Heart left ventricle (tissue), 16 donors: Measurements from ENCODE around the gene SLC29A3. TPM values are rescaled to one million over a fixed set of nuclear protein-coding genes. Genes with fewer than 3 reads are reported as not detected.

Experiments used
- ATAC-seq, 4 donors: fragments of 200-7000 bp; cut with Tn5 transposase; one replicate each; pipeline ENCODE4 v1.9.1; 2020 to 2022; ENCODE audit warnings: moderate library complexity in 4 of 4, mild to moderate bottlenecking in 3 of 4, moderate number of reproducible peaks in 1 of 4
- DNase-seq, 5 donors: peaks; one replicate each; pipeline ENCODE4 v3.0.0-alpha.2; 2020
- H3K27ac ChIP-seq, 12 donors: fragments of 200-600 bp; sonication (generic) in 4 of 12; one replicate each; pipeline versions ENCODE4 v1.5.0 to v1.8.0; 2016 to 2022; ENCODE audit warnings: mild to moderate bottlenecking in 2 of 12
- H3K27me3 ChIP-seq, 9 donors: fragments of 200-600 bp; sonication (generic) in 2 of 9; one replicate each; pipeline versions ENCODE4 v1.5.1 to v1.8.0; 2016 to 2022; ENCODE audit warnings: mild to moderate bottlenecking in 3 of 9
- H3K36me3 ChIP-seq, 9 donors: fragments of 200-600 bp; sonication (generic) in 2 of 9; one replicate each; pipeline versions ENCODE4 v1.5.0 to v1.8.0; 2018 to 2022; ENCODE audit warnings: mild to moderate bottlenecking in 2 of 9
- H3K4me1 ChIP-seq, 12 donors: fragments of 200-600 bp; sonication (generic) in 4 of 12; one replicate each; pipeline versions ENCODE4 v1.5.0 to v1.8.0; 2016 to 2022; ENCODE audit warnings: mild to moderate bottlenecking in 3 of 12
- H3K4me3 ChIP-seq, 12 donors: fragments of 200-600 bp; sonication (generic) in 4 of 12; one replicate each; pipeline versions ENCODE4 v1.5.0 to v1.8.0; 2017 to 2022; ENCODE audit warnings: mild to moderate bottlenecking in 9 of 12, moderate library complexity in 4 of 12
- H3K9me3 ChIP-seq, 12 donors: fragments of 200-600 bp; sonication (generic) in 4 of 12; one replicate each; pipeline versions ENCODE4 v1.5.0 to v1.8.0; 2016 to 2022; ENCODE audit warnings: mild to moderate bottlenecking in 1 of 12
- POLR2A ChIP-seq, 2 donors: fragments of 450-650 bp; IDR thresholded peaks; one replicate each; pipeline ENCODE4 v1.6.1; 2017; ENCODE audit warnings: antibody characterized with exemption in 2 of 2, mild to moderate bottlenecking in 2 of 2, moderate library complexity in 2 of 2
- WGBS, 4 donors: extraction: QIAGEN DNeasy Blood & Tissue Kit in 2 of 4; methylation state at CpG; one replicate each; pipeline versions ENCODE4 v1.1.5 to v1.1.7; 2013 to 2018; 5-methylcytosine and 5-hydroxymethylcytosine counted together
- intact Hi-C, 10 donors: fragments of 100-400 bp; cut with DNase I; formaldehyde crosslinking; loops; one replicate each; pipeline versions ENCODE4 v1.11.1 to v1.14.2; 2022
- polyA plus RNA-seq, 2 donors: library from polyadenylated mRNA; stranded (reverse); fragments of 200-250 nt; gene quantifications; one replicate each; pipeline ENCODE4 v1.2.3, GENCODE V29; 2013
- total RNA-seq, 9 donors: library from RNA; depleted of rRNA in 2 of 9; stranded (reverse); fragments of >200 nt in 2 of 9; fragmentation: NEBNext Ultra II Directional in 3 of 9; extraction: Animal tissue kit (Norgen Biotek cat#: 25700) in 3 of 9; gene quantifications; one replicate each; pipeline versions ENCODE4 v1.1.0 to v1.2.4, GENCODE V29; 2016 to 2023
- TF ChIP-seq, protein P1 (sequence below), 12 donors: fragments of 200-600 bp; sonication (generic) in 4 of 12; IDR thresholded peaks; one replicate each; pipeline versions ENCODE4 v1.5.0 to v1.8.0; 2018 to 2022; ENCODE audit warnings: antibody characterized with exemption in 12 of 12, mild to moderate bottlenecking in 5 of 12
- donor health status: ischemic (EF 13 %, LVEDD 7.1; RV severe dilation, severe dysfunction).
- donor health status: healthy with polysubstance abuse.
- donor health status: DM: no; HTN: yes; CAD: no.
- donor health status: DM: no; HTN: no; CAD: no.
- donor health status: ischemic (EF 25% LVEDD 6.9; RV normal size, moderate dysfunction).
- donor health status: ischemic (EF 25% LVEDD 5.7; RV mildly dilated, moderate dysfunction).
- donor health status: healthy.
- donor health status: DM: yes; HTN: yes; CAD: no.
- donor health status: ischemic (EF 35%, LVEDD 5.7; RV mildly dilated, moderate dysfunction).
- donor health status: nonischemic (EF 11% LVEDD 7.7; RV severe dilation, severe dysfunction).
- donor health status: DM: yes; HTN: yes; CAD: no.
- donor health status: PGD.
- donor health status: ischemic (EF 29% LVEDD 5.4; RV normal size, mild dysfunction).
- donor health status: nonischemic (EF 23%, LVEDD 6.1; RV moderate dilation, normal function).

The SLC29A3 gene
- total and polyA plus RNA-seq, 11 donors: 0.76 to 6.2 (median 1.6) TPM

DNA sequence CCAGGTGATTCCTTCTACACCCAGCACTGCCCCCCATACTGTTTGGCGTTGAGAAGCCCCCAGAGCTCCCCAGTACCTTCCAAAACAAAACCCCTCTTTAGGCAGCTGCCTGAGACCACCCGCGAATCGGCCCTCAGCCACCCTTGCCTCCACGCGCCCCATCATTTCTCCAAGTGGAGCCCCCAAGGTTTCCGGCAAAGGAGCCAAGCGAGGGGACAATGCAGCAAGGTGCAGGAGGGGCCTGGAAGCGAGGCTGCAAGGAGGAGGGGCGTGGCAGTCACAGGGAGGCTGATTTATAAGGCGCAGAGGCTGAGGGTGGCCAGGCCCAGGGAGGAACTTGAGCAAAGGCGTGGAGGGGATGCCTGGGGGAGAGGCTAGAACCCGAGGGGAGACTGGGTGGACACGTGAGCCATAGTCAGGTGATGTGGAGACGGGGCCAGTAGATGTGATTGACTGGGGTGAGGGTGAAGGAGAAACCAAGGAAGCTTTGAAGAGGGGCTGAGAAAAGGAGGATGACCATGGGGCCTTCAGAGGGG is 16.2 kb downstream of the SLC29A3 start:
- H3K4me1 ChIP-seq: peaks cover 0 to 19% (median 0%) of the 10 kb centered on the region in 12 donors
- peaks cover 0 to 14% (median 0%) of the 10 kb centered on the region in 9 donors for H3K36me3 ChIP-seq
- no peak for ATAC-seq
- DNase-seq: no peak
- no peak overlapping the region for H3K27ac ChIP-seq
- H3K9me3 ChIP-seq: no peaks in the 10 kb centered on the region
- intact Hi-C loops: no loop called here
- 91 to 94% (median 93%) methylated on average over 15 of the region's 15 CpGs for WGBS, 4 donors
- no peaks in the 10 kb centered on the region for H3K27me3 ChIP-seq
- TF ChIP-seq POLR2A (IDR thresholded peaks at IDR 0.05): no peak
- TF ChIP-seq, protein P1, sequence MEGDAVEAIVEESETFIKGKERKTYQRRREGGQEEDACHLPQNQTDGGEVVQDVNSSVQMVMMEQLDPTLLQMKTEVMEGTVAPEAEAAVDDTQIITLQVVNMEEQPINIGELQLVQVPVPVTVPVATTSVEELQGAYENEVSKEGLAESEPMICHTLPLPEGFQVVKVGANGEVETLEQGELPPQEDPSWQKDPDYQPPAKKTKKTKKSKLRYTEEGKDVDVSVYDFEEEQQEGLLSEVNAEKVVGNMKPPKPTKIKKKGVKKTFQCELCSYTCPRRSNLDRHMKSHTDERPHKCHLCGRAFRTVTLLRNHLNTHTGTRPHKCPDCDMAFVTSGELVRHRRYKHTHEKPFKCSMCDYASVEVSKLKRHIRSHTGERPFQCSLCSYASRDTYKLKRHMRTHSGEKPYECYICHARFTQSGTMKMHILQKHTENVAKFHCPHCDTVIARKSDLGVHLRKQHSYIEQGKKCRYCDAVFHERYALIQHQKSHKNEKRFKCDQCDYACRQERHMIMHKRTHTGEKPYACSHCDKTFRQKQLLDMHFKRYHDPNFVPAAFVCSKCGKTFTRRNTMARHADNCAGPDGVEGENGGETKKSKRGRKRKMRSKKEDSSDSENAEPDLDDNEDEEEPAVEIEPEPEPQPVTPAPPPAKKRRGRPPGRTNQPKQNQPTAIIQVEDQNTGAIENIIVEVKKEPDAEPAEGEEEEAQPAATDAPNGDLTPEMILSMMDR (IDR thresholded peaks at IDR 0.05): no peak
- no peak overlapping the region for H3K4me3 ChIP-seq

DNA sequence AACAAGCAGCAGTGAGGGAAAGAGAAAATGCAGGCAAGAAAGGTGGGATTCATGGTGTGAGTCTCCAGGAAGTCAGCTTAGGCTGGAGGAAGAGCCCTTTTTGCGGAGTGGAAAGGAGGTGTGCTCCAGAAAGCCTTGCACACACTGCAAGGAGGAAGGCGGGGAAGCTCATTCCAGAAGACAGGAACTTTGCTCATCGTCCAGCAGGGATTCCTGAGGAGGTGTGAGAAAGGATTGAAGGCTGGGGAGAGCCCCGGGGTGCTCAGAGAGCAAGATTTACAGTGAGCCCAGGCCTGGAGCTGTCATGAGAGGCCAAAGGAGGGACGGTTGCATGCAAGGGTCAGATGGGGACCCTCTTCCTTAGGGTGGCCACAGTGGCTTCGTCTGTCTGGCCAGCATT is 17.6 kb downstream of the SLC29A3 start:
- intact Hi-C loops: no loop called here
- H3K36me3 ChIP-seq: peaks cover 0 to 14% (median 0%) of the 10 kb centered on the region in 9 donors
- H3K27me3 ChIP-seq: no peaks in the 10 kb centered on the region
- no peak for DNase-seq
- no peak overlapping the region for H3K27ac ChIP-seq
- H3K4me1 ChIP-seq: peaks cover 0 to 19% (median 0%) of the 10 kb centered on the region in 12 donors
- no peaks in the 10 kb centered on the region for H3K9me3 ChIP-seq
- no peak overlapping the region for H3K4me3 ChIP-seq
- TF ChIP-seq POLR2A (IDR thresholded peaks at IDR 0.05): no peak
- TF ChIP-seq, protein P1 (IDR thresholded peaks at IDR 0.05): no peak
- WGBS, 4 donors: 77 to 88% (median 82%) methylated on average over 6 of the region's 6 CpGs
- no peak for ATAC-seq

DNA sequence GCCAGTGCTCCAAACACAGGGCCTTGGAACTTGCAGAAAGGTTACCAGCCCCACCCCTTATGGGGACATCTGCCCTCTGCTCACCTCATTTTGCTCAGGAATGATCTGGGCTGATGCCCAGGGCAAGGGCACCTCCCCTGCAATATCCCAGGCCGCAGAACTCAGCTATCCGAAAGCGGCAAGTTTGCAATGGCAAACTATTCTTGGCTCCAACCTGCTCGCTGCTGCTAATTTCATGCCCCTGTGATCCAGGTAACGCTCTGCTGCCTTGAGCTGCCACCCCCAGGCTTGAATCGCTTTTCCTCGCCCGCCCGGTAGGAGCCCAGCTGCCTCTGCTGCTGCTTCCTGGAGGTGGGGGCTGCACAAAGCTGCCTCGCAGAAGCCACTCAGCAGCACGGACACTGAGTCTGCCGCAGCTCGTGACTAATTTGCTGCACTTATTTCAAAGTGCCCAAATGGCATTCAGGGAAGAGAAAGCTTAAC is 18.2 kb downstream of the SLC29A3 start:
- intact Hi-C loops: no loop called here
- TF ChIP-seq POLR2A (IDR thresholded peaks at IDR 0.05): no peak
- H3K27ac ChIP-seq: no peak overlapping the region
- DNase-seq: no peak
- no peaks in the 10 kb centered on the region for H3K27me3 ChIP-seq
- peaks cover 0 to 14% (median 0%) of the 10 kb centered on the region in 9 donors for H3K36me3 ChIP-seq
- peaks cover 0 to 19% (median 0%) of the 10 kb centered on the region in 12 donors for H3K4me1 ChIP-seq
- no peak overlapping the region for H3K4me3 ChIP-seq
- H3K9me3 ChIP-seq: no peaks in the 10 kb centered on the region
- ATAC-seq: no peak
- WGBS, 4 donors: 95 to 100% (median 96%) methylated on average over 10 to 13 of the region's 13 CpGs

DNA sequence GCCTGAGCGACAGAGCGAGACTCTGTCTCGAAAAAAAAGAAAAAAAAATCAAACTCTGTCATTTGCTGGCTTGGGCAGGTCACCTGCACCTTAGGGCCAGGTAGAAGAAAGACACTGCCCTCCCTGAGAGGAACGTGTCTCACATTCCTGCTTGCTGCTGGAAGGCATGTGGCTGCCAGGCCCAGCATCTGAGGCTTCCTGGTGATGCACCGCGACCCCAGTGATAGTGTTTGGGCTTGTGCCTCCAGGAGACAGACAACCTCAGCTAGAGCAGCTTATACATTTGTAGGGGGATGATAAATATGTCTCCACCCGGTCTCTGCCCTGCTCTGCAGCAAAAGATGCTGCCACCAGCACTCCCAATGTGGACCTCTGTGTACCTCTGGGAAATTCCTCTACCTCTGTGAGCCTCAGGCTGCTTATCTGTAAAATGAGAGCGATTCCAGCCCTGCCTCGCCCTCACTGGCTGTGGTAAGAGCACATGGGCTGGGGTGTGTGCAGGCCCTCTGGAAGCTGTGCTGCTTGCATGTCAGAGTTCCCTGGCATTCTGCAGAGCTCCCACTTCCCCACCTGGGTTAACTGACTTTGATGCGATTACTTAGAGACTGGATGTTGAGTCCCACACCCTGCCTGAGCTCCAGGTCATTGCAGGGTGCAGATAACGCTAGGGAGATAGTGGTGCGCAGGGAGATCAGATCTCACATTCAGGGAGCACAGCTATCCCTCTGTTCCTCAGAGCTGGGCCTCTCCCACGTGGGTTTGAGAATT is 19.9 kb downstream of the SLC29A3 start:
- 83 to 90% (median 87%) methylated on average over 13 of the region's 13 CpGs for WGBS, 4 donors
- intact Hi-C loops: no loop called here

More for the DNA sequence above, 19.9 kb downstream of the SLC29A3 start:
- DNase-seq (no peak), ATAC-seq (no peak)
- TF ChIP-seq POLR2A (IDR thresholded peaks at IDR 0.05): no peak
- TF ChIP-seq, protein P1 (IDR thresholded peaks at IDR 0.05): no peak
- Histone ChIP-seq H3K4me1 (peaks cover 0 to 20% (median 0%) of the 10 kb centered on the region in 12 donors), H3K27ac (no peak overlapping the region), H3K4me3 (no peak overlapping the region), H3K9me3 (no peaks in the 10 kb centered on the region), H3K27me3 (no peaks in the 10 kb centered on the region), H3K36me3 (peaks cover 0 to 14% (median 0%) of the 10 kb centered on the region in 9 donors)
